ENCODE measurements around the gene ERN1. TPM values are rescaled to one million over a fixed set of nuclear protein-coding genes. Genes with fewer than 3 reads are reported as not detected.
A peak's percentile ranks its signal among the peaks of the same experiment; 100 is the strongest.
"Not testable (repeated sequence)": the region's sequence is repeated elsewhere in the genome, so short reads cannot be mapped to it uniquely, and the experiment has no call there.

ERN1 gene
- total RNA-seq = 16.4 to 20.6 TPM (median 17.9 TPM) in 3 replicates

DNA sequence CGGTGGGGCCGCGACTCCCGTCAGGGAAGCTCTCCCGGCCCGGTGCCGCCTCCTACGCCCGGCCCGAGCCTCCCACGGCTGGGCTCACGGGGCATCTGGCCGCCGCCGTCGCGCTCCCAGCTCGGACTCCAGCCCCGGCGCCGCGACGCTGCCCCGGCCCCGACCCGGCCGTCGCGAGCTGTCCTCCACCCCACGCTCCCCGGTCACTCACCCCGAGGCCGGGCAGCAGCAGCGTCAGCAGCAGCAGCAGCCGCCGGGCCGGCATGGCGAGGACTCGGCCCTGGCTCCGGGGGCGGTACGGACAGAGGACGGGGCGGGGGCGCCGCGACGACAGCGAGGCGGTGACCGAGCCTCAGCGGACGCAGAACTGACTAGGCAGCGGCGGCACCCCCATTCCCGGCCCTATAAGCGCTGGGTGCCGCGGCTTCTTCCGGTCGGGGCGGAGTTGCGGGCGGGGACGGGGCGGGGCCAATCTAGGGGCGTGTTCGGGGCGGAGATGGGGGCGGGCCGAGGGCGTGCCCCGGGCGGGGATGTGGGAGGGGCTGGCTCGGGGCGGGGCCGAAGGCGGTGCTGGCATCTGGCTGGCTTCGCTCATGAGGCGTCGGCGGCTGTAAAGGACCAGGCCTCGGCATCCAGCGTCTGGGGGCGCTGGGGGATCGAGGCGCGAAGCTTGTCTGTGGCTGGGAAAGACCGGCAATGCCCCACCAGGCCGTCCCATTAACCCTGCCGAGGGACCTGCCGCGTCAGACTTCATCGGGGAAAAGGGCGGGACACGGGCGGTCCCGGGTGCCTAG is at the start of gene ERN1:
Gene ERN1, minus strand, starts transcription at position 380 of the 794 bp plus-strand sequence. Its CDS starts 115 bp downstream, at position 265.
- TF ChIP-seq, protein P1, sequence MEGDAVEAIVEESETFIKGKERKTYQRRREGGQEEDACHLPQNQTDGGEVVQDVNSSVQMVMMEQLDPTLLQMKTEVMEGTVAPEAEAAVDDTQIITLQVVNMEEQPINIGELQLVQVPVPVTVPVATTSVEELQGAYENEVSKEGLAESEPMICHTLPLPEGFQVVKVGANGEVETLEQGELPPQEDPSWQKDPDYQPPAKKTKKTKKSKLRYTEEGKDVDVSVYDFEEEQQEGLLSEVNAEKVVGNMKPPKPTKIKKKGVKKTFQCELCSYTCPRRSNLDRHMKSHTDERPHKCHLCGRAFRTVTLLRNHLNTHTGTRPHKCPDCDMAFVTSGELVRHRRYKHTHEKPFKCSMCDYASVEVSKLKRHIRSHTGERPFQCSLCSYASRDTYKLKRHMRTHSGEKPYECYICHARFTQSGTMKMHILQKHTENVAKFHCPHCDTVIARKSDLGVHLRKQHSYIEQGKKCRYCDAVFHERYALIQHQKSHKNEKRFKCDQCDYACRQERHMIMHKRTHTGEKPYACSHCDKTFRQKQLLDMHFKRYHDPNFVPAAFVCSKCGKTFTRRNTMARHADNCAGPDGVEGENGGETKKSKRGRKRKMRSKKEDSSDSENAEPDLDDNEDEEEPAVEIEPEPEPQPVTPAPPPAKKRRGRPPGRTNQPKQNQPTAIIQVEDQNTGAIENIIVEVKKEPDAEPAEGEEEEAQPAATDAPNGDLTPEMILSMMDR (IDR thresholded peaks at IDR 0.05; ENCODE audit: unreplicated experiment) = no peak
- peak within 1 kb of the TSS; percentile 91 for H3K27ac Mint-ChIP-seq
- H3K9me3 Mint-ChIP-seq = no peaks in the 10 kb centered on the region
- H3K4me3 Mint-ChIP-seq = peak within 1 kb of the TSS; percentile 72
- peaks cover 2% of the 10 kb centered on the region for H3K27me3 Mint-ChIP-seq (ENCODE audit: low read depth)
- peak; percentile 91 to 94 for DNase-seq (ENCODE audit: low spot score in 2 of 2, unreplicated experiment in 2 of 2)
- peaks cover 36% of the 10 kb centered on the region for H3K4me1 Mint-ChIP-seq
- no peaks in the 10 kb centered on the region for H3K36me3 Mint-ChIP-seq

DNA sequence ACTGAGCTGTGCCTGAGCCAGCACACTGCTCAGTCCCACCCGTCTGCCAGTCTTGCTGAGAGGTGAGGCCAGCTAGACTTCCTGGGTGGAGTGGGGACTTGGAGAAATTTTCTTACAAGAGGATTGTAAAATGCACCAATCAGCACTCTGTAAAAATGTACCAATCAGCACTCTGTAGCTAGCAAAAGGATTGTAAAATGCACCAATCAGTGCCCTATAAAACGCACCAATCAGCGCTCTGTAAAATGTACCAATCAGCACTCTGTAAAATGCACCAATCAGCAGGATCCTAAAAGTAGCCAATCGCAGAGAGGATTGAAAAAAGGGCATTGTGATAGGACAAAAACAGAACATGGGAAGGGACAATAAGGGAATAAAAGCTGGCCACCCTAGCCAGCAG is 49.1 kb upstream of the ERN1 start:
- H3K36me3 Mint-ChIP-seq = peaks cover 22% of the 10 kb centered on the region
- not testable (repeated sequence) for H3K4me3 Mint-ChIP-seq; H3K4me1 Mint-ChIP-seq; DNase-seq (ENCODE audit: low spot score in 2 of 2, unreplicated experiment in 2 of 2); H3K9me3 Mint-ChIP-seq; H3K27ac Mint-ChIP-seq; H3K27me3 Mint-ChIP-seq (ENCODE audit: low read depth)

DNA sequence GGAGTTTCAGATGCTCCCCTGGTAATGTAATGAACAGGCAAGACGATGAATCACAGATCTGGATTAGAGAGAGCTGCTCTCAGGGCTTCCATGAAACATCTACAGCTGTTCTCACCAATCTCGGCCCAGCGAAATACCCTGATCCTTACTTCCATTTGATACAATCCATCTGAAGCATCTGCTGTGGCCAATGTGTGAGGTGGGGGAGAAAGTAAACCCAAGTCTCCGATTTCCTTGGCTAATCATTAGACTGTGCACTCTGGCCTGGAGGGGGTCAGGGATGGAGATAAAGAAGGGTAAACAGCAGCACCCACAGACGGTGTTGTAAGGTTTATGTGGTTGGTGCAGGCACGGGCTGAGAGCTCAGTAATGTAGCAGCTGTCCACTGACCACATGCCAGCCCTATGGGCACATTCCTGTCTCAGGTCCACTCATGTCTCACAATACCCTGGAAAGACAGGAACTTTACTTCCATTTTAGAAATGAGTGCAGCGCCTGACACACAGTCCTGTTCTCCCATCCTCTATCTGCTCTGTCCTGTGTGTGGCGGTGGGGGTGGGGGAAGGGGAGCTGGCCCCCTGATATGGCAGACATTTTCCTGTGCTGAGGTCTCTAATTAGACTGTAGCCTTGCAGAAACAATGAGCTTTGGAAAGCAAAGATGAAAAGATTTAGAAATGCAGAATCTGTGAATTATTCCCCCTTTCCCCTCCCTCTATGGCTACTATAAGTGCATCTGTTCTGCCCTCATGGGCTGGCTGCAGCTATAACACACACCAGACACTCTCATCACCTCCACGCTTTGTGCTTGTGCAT is 48.3 kb upstream of the ERN1 start:
- TF ChIP-seq, protein P1 (IDR thresholded peaks at IDR 0.05; ENCODE audit: unreplicated experiment) = no peak
- H3K4me1 Mint-ChIP-seq = peaks cover 9% of the 10 kb centered on the region
- H3K27me3 Mint-ChIP-seq (ENCODE audit: low read depth) = no peaks in the 10 kb centered on the region
- no peak overlapping the region for H3K27ac Mint-ChIP-seq
- H3K36me3 Mint-ChIP-seq = peaks cover 22% of the 10 kb centered on the region
- H3K4me3 Mint-ChIP-seq = no peak overlapping the region
- H3K9me3 Mint-ChIP-seq = no peaks in the 10 kb centered on the region
- no peak for DNase-seq (ENCODE audit: low spot score in 2 of 2, unreplicated experiment in 2 of 2)

DNA sequence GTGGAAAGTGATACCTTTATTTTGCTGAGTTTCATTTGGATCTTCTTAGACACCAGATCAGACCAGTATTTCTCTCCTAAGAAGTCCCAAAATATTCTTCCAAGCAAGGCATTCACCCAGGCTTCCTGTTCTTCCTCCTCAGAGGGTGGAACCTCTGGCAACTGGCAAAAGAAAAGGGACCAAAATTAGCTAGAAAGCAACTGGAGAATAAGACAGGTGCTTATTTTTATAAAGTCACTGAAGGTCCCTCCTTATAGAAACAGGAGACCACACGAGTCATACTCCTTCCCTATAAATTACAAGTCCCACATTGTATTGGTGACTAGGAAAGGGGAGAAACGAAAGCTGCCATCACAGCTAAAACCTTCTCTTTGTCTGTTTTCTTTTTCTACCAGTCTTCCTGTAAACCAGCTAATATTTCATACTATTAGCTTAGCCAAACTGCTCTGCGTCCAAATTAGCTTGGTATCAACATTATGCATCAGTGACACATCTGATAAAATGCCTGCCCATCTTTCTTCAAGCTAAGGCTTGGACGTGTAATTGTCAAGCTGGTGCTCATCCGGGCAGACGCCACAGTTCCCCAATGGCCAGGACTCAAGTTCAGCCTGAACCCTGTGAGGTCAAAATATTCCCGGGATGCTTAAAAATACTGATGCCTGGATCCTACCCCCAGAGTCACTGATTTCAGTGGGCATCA is 47.5 kb upstream of the ERN1 start:
- Mint-ChIP-seq H3K27me3 (ENCODE audit: low read depth) (no peaks in the 10 kb centered on the region), H3K36me3 (peaks cover 24% of the 10 kb centered on the region), H3K4me3 (no peak overlapping the region), H3K9me3 (no peaks in the 10 kb centered on the region), H3K27ac (no peak overlapping the region), H3K4me1 (peaks cover 9% of the 10 kb centered on the region)
- no peak for DNase-seq (ENCODE audit: low spot score in 2 of 2, unreplicated experiment in 2 of 2)
- TF ChIP-seq, protein P1 (IDR thresholded peaks at IDR 0.05; ENCODE audit: unreplicated experiment) = no peak

DNA sequence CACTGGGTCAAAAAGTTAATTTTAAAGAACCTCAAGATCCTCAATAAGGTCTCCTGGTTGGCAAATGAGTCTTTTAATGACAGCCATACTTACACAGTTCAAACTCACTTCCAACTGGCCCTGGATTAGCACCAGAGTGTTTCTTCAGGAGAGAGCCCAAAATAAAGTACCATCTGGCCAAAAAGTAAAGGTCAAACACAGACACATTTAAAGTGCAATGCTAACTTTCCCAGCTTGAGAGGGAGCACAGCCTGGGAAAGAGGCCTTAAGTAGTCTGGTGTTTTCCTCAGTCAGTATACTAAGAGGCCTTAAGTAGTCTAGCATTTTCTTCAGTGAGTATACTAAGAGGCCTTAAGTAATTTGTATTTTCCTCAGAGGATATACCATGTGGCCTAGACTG is 46.6 kb upstream of the ERN1 start:
- no peaks in the 10 kb centered on the region for H3K9me3 Mint-ChIP-seq
- peaks cover 24% of the 10 kb centered on the region for H3K36me3 Mint-ChIP-seq
- TF ChIP-seq, protein P1 (IDR thresholded peaks at IDR 0.05; ENCODE audit: unreplicated experiment) = no peak
- no peak overlapping the region for H3K27ac Mint-ChIP-seq
- no peaks in the 10 kb centered on the region for H3K27me3 Mint-ChIP-seq (ENCODE audit: low read depth)
- no peak for DNase-seq (ENCODE audit: low spot score in 2 of 2, unreplicated experiment in 2 of 2)
- H3K4me1 Mint-ChIP-seq = peaks cover 9% of the 10 kb centered on the region
- H3K4me3 Mint-ChIP-seq = no peak overlapping the region
